IgD-negative memory B cell (primary cell): ENCODE results near the gene FAAH. TPM values are rescaled to one million over a fixed set of nuclear protein-coding genes. Genes with fewer than 3 reads are reported as not detected.

Experiments
- H3K27ac Mint-ChIP-seq, 3 donors: one replicate each; pipeline ENCODE4 v1.8.0; 2020 to 2022; ENCODE audit warnings: mild to moderate bottlenecking in 3 of 3, mixed read lengths in 3 of 3, moderate library complexity in 1 of 3
- H3K27me3 Mint-ChIP-seq: one replicate; pipeline ENCODE4 v1.8.0; 2021; ENCODE audit warnings: mixed read lengths
- H3K36me3 Mint-ChIP-seq: one replicate; pipeline ENCODE4 v1.8.0; 2020; ENCODE audit warnings: mild to moderate bottlenecking, mixed read lengths
- H3K4me1 Mint-ChIP-seq, 3 donors: one replicate each; pipeline ENCODE4 v1.8.0; 2020 to 2022; ENCODE audit warnings: mixed read lengths in 3 of 3, mild to moderate bottlenecking in 1 of 3
- H3K4me3 Mint-ChIP-seq, 4 donors: one replicate each; pipeline ENCODE4 v1.8.0; 2020 to 2022; ENCODE audit warnings: mild to moderate bottlenecking in 4 of 4, mixed read lengths in 4 of 4, moderate library complexity in 3 of 4
- H3K9me3 Mint-ChIP-seq, 3 donors: one replicate each; pipeline ENCODE4 v1.8.0; 2020 to 2021; ENCODE audit warnings: mixed read lengths in 3 of 3, mild to moderate bottlenecking in 1 of 3
- polyA plus RNA-seq: library from polyadenylated mRNA; unstranded; fragments of 300-500 nt; fragmentation: Illumina TruSeq; gene quantifications from one replicate; pipeline ENCODE4 v1.2.3, GENCODE V29; 2021

The FAAH gene
- polyA plus RNA-seq, 1 donor from 2014 or later: 1.2 TPM

GRCh38 chr1:46446646-46447498 lies 52.8 kb downstream of the FAAH start:
- H3K9me3 Mint-ChIP-seq: no peaks in the 10 kb centered on the region
- peaks cover 6 to 10% (median 7%) of the 10 kb centered on the region in 3 donors for H3K4me1 Mint-ChIP-seq
- peak overlapping the region in 1 of 4 donors; percentile 77 for H3K4me3 Mint-ChIP-seq
- peaks cover 56% of the 10 kb centered on the region for H3K27me3 Mint-ChIP-seq
- no peak overlapping the region for H3K27ac Mint-ChIP-seq
- H3K36me3 Mint-ChIP-seq: peaks cover 2% of the 10 kb centered on the region

- no peak overlapping the region for H3K27ac Mint-ChIP-seq
- H3K27me3 Mint-ChIP-seq: peaks cover 56% of the 10 kb centered on the region
- no peaks in the 10 kb centered on the region for H3K9me3 Mint-ChIP-seq
- H3K36me3 Mint-ChIP-seq: peaks cover 2% of the 10 kb centered on the region
- H3K4me3 Mint-ChIP-seq: peak overlapping the region in 2 of 4 donors; percentile 32 to 70
- peaks cover 4 to 7% (median 5%) of the 10 kb centered on the region in 3 donors for H3K4me1 Mint-ChIP-seq
Observed at GRCh38 chr1:46447499-46448108, 53.5 kb downstream of the FAAH start.

DNA sequence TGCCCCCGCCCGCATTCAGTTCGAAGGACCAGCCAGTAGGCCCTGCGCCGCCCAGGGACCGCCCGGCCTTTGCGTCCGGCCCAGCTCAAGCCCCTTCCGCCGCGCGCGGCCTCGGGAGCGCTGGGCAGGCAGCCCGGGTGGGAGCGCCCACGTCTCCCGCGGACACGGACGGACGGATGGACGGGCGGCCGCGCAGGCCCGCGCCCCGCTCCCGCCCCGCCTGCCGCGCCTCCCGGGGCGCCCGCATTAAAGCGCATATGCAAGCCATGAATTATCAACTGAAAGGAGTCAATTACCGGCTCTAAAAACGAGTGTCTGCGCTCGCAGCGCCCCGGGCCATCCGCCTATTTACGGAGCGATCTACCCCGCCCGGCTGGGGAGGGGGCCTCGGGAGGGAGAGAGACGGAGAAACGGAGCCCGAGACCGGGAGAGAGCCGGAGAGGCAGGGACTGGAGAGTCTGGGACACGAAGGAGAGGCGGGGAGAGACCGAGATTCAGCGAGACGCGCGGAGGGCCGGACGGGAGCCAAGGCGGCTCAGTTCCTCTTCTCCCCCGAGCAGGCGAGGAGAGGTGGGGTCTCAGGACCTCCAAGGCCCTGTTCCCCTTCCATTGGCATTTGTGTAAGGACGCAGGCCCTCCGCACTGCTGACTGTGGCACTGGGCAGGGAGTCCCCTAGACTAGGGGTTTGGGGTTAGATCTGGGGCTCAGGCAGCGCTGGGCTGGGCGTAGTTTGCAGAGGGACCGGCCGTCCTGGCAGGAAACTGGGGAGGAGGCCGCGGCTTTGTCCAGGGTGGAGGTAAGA lies 54.2 kb downstream of the FAAH start:
- peaks cover 2 to 5% (median 4%) of the 10 kb centered on the region in 3 donors for H3K4me1 Mint-ChIP-seq
- peaks cover 54% of the 10 kb centered on the region for H3K27me3 Mint-ChIP-seq
- no peaks in the 10 kb centered on the region for H3K9me3 Mint-ChIP-seq
- peak overlapping the region in 1 of 3 donors; percentile 59 for H3K27ac Mint-ChIP-seq
- H3K36me3 Mint-ChIP-seq: peaks cover 2% of the 10 kb centered on the region
- peak overlapping the region in 3 of 4 donors; percentile 52 to 74 (median 54) for H3K4me3 Mint-ChIP-seq

DNA sequence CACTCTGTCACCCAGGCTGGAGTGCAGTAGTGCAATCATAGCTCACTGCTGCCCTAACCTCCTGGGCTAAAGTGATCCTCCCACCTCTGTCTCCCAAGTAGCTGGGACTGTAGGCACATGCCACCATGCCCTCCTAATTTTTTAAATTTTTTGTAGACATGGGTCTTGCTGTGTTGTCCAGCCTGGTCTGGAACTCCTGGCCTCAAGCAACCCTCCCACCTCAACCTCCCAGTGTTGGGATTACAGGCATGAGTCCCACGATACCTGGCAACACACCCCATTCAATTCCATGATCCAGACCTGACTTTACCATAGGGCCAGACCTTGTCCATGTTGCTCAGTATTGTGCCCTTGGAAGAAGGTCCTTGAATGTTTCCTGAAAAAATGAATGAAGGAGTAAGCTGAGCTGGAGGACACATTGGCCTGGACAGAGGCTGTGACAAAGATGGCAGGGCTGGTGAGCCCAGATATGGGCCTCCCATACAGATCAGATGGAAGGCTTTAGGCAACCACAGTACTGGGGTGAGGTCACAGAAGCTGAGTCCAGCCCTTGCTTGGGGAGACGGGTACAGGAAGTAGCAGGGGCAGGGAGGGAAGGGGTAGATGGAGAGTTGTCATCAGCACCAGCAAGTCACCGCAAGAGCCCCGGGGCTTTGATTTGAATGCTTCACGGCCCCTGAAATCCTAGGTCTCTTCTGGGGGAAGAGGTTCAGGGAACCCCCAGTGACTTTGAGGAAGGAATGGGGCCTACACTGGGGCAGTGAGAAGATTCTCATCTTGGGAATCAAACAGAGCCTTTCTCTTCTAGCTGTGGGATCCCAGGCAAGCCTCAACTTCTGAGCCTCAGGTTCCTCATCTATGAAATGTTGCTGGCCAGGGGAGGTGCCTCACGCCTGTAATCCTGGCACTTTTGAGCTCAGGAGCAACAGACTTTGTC lies 55.4 kb downstream of the FAAH start:
- Mint-ChIP-seq H3K27me3 (peaks cover 60% of the 10 kb centered on the region), H3K27ac (no peak overlapping the region), H3K4me1 (peaks cover 4 to 5% (median 4%) of the 10 kb centered on the region in 3 donors), H3K4me3 (no peak overlapping the region), H3K9me3 (no peaks in the 10 kb centered on the region), H3K36me3 (peaks cover 2% of the 10 kb centered on the region)

- H3K36me3 Mint-ChIP-seq: peaks cover 2% of the 10 kb centered on the region
- peaks cover 60% of the 10 kb centered on the region for H3K27me3 Mint-ChIP-seq
- H3K4me1 Mint-ChIP-seq: peaks cover 4 to 5% (median 4%) of the 10 kb centered on the region in 3 donors
- no peak overlapping the region for H3K4me3 Mint-ChIP-seq
- H3K9me3 Mint-ChIP-seq: no peaks in the 10 kb centered on the region
- H3K27ac Mint-ChIP-seq: no peak overlapping the region
Observed at GRCh38 chr1:46450160-46450517, 56.0 kb downstream of the FAAH start.

DNA sequence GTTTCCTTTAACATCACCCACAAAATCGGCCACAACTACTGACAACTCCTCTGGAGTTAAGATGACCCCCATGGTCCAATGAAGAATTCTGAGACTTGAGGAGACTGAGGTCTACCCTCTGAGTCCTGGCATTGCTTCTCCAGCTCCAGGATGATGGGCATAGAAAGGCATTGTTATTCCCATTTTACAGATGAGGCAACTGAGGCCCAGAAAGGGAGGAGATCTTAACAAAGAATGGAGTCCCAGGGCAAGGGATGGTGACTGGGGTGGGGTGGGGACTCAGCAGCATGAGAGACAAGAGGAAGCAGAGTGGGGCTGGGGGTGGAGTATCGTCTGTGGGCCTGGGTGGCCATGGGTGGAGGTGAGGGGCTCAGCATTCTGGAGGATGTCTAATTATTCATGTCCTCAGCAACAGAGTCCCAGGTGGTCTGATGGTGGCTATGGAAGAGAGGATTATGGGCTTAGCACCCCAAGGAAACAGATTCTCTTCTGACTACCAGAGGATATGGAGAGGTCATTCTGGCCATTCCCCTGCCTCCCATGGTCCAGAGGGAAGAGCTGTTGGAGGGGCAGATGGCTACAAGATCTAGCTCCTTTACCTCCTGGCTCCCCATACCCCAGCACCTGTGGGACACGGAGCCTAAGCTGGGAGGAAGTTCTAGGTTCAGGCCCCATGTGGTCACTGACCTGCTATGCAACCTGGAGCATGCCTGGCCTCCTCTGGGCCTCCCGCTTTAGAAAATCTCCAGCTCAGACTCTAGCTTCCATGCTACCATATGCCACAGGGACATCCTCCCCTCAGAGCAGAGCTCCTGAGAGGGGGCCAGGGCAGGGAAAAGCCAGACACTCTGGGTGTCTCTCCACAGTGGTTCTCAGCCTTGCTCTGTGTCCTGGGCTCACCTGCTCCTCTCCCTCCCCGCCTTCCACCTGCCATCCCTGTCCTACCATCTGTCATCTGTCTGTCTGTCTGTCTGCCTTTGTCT lies 58.1 kb downstream of the FAAH start:
- no peak overlapping the region for H3K4me3 Mint-ChIP-seq
- H3K4me1 Mint-ChIP-seq: peaks cover 0 to 3% (median 1%) of the 10 kb centered on the region in 3 donors
- no peaks in the 10 kb centered on the region for H3K9me3 Mint-ChIP-seq
- peaks cover 46% of the 10 kb centered on the region for H3K27me3 Mint-ChIP-seq
- peaks cover 2% of the 10 kb centered on the region for H3K36me3 Mint-ChIP-seq
- no peak overlapping the region for H3K27ac Mint-ChIP-seq

DNA sequence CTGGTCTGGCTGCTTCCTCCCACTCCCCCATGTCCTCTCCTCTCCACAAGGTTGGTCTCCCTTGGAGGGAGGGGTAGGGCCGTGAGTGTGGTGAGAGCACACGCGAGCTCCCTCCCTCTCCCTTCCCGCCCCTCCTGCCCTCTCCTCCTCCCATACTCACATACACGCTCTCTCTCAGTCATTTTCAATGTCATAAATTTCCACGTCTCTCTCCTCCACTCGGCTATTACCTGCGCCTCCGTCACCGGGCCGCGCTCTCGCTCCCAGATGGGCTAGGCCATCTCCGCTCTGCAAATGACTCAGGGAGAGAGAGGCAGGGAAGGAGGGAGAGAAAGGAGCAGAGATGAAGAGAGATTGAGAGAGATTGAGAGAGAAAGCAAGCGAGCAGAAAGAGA lies 58.8 kb downstream of the FAAH start:
- Mint-ChIP-seq H3K9me3 (no peaks in the 10 kb centered on the region), H3K4me1 (peaks cover 0 to 2% (median 1%) of the 10 kb centered on the region in 3 donors), H3K27me3 (peaks cover 39% of the 10 kb centered on the region), H3K36me3 (peaks cover 2% of the 10 kb centered on the region), H3K4me3 (no peak overlapping the region), H3K27ac (no peak overlapping the region)

GRCh38 chr1:46453449-46453848 lies 59.3 kb downstream of the FAAH start:
- H3K4me3 Mint-ChIP-seq: no peak overlapping the region
- H3K4me1 Mint-ChIP-seq: peaks cover 0 to 1% (median 0%) of the 10 kb centered on the region in 3 donors
- H3K36me3 Mint-ChIP-seq: peaks cover 2% of the 10 kb centered on the region
- peaks cover 36% of the 10 kb centered on the region for H3K27me3 Mint-ChIP-seq
- peak overlapping the region in 1 of 3 donors; percentile 89 for H3K27ac Mint-ChIP-seq
- H3K9me3 Mint-ChIP-seq: no peaks in the 10 kb centered on the region

DNA sequence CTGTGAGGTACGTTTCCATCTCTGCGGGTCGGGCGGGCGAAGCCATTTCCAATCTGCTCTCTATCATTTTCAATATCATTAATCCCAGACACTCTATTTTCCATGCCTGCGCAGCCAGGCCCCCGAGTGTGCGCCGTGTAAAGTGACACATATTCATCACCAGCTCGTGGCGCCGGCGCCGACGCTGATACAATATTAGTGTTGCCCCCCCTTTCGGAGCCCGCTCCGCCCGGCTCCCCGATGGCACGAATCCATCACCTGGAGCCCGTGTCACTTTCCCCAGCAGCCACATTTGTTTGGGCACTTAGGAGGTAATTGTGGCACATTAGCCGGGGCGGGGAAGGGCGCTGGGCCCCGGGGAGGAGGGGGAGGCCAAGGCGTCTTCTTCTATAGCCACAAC lies 61.8 kb downstream of the FAAH start:
- Mint-ChIP-seq H3K27me3 (peaks cover 25% of the 10 kb centered on the region), H3K4me3 (peak overlapping the region in 1 of 4 donors; percentile 72), H3K36me3 (peaks cover 2% of the 10 kb centered on the region), H3K4me1 (peaks cover 0 to 1% (median 0%) of the 10 kb centered on the region in 3 donors), H3K9me3 (no peaks in the 10 kb centered on the region), H3K27ac (no peak overlapping the region)

- H3K27me3 Mint-ChIP-seq: peaks cover 21% of the 10 kb centered on the region
- H3K4me1 Mint-ChIP-seq: peaks cover 0 to 1% (median 0%) of the 10 kb centered on the region in 3 donors
- H3K36me3 Mint-ChIP-seq: peaks cover 2% of the 10 kb centered on the region
- no peaks in the 10 kb centered on the region for H3K9me3 Mint-ChIP-seq
- H3K4me3 Mint-ChIP-seq: no peak overlapping the region
- no peak overlapping the region for H3K27ac Mint-ChIP-seq
Observed at GRCh38 chr1:46456411-46456963, 62.4 kb downstream of the FAAH start.

GRCh38 chr1:46457178-46457577 lies 63.1 kb downstream of the FAAH start:
- Mint-ChIP-seq H3K9me3 (no peaks in the 10 kb centered on the region), H3K27me3 (peaks cover 21% of the 10 kb centered on the region), H3K4me1 (peaks cover 0 to 1% (median 0%) of the 10 kb centered on the region in 3 donors), H3K36me3 (peaks cover 2% of the 10 kb centered on the region), H3K4me3 (no peak overlapping the region), H3K27ac (no peak overlapping the region)

- H3K27me3 Mint-ChIP-seq: peaks cover 23% of the 10 kb centered on the region
- H3K27ac Mint-ChIP-seq: no peak overlapping the region
- no peak overlapping the region for H3K4me3 Mint-ChIP-seq
- H3K9me3 Mint-ChIP-seq: no peaks in the 10 kb centered on the region
- H3K36me3 Mint-ChIP-seq: peaks cover 2% of the 10 kb centered on the region
- H3K4me1 Mint-ChIP-seq: peaks cover 0 to 1% (median 0%) of the 10 kb centered on the region in 3 donors
Observed at GRCh38 chr1:46458190-46458589, 64.1 kb downstream of the FAAH start.

DNA sequence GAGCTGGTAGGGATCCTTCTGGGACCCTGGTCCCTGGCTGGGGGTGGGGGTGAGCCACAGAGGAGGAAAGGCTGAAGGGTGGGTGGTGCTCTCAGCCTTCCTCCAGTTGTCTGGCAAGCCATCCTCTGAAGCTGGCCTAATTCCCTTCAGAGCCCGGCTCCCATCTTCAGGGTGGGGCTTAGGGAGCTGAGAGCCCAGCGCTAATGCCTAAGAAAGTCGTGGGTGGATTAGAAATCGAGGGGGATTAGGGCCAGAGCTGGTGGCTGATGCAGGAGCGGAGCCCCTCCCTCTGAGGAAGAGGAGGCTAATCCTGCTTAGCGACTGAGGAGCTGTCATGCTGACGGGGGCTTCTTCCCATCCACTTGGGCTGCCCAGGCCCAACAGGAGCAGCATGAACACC lies 64.7 kb downstream of the FAAH start:
- H3K27me3 Mint-ChIP-seq: peaks cover 21% of the 10 kb centered on the region
- no peak overlapping the region for H3K27ac Mint-ChIP-seq
- H3K4me1 Mint-ChIP-seq: peaks cover 0 to 1% (median 0%) of the 10 kb centered on the region in 3 donors

More for the DNA sequence above, 64.7 kb downstream of the FAAH start:
- Mint-ChIP-seq H3K36me3 (peaks cover 2% of the 10 kb centered on the region), H3K9me3 (no peaks in the 10 kb centered on the region), H3K4me3 (no peak overlapping the region)
